Testis (tissue), 3 donors: ENCODE measurements around the gene UPF1. TPM values are rescaled to one million over a fixed set of nuclear protein-coding genes. Genes with fewer than 3 reads are reported as not detected.

Experiments
- DNase-seq: peaks from one replicate; pipeline ENCODE4 v3.0.0-alpha.2; 2019
- H3K27ac ChIP-seq, 2 donors: fragments of 200-600 bp; sonication (generic); one replicate each; pipeline ENCODE4 v1.5.1; 2019
- H3K27me3 ChIP-seq: fragments of 200-600 bp; sonication (generic); one replicate; pipeline ENCODE4 v1.5.1; 2019
- H3K36me3 ChIP-seq: fragments of 200-600 bp; sonication (generic); one replicate; pipeline ENCODE4 v1.5.1; 2017; ENCODE audit warnings: low read depth; ENCODE audit errors: missing control alignments
- H3K4me1 ChIP-seq: fragments of 200-600 bp; sonication (generic); one replicate; pipeline ENCODE4 v1.5.1; 2019
- H3K4me3 ChIP-seq, 2 donors: fragments of 200-600 bp; sonication (generic); one replicate each; pipeline ENCODE4 v1.5.1; 2017 to 2019
- H3K9me3 ChIP-seq: fragments of 200-600 bp; sonication (generic); one replicate; pipeline ENCODE4 v1.5.1; 2017
- POLR2A ChIP-seq: fragments of 450-650 bp; IDR thresholded peaks from one replicate; pipeline ENCODE4 v1.6.1; 2017; ENCODE audit warnings: antibody characterized with exemption, mild to moderate bottlenecking, moderate library complexity
- WGBS, 2 donors: methylation state at CpG; one replicate each; pipeline ENCODE4 v1.1.5; 2018; 5-methylcytosine and 5-hydroxymethylcytosine counted together
- intact Hi-C: fragments of 100-400 bp; cut with DNase I; formaldehyde crosslinking; loops from one replicate; pipeline ENCODE4 v1.15.1; 2023; ENCODE audit warnings: low total_unique reads
- polyA plus RNA-seq: library from polyadenylated mRNA; stranded (reverse); fragments of 350-450 nt; fragmentation: Illumina TruSeq; extraction: RNeasy Lipid Tissue Mini Kit (QIAGEN cat#74804); gene quantifications from one replicate; pipeline ENCODE4 v1.2.3, GENCODE V29; 2014; ENCODE audit warnings: low read depth, low replicate concordance; ENCODE audit not compliant: insufficient read depth
- total RNA-seq, 2 donors: library from RNA; depleted of rRNA; stranded (reverse); fragments of >200 nt; gene quantifications; one replicate each; pipeline ENCODE4 v1.2.3, GENCODE V29; 2016
- TF ChIP-seq, protein P1 (sequence below), 3 experiments: fragments of 450-650 bp in 2 of 3; fragments of 200-600 bp in 1 of 3; sonication (generic) in 1 of 3; IDR thresholded peaks; one replicate each; pipeline ENCODE4 v1.5.1; 2016 to 2019; ENCODE audit warnings: antibody characterized with exemption in 3 of 3, mild to moderate bottlenecking in 2 of 3, moderate library complexity in 1 of 3

Gene UPF1
- total and polyA plus RNA-seq, 3 donors from 2014 or later, result 99.0 to 188 (median 176) TPM

DNA sequence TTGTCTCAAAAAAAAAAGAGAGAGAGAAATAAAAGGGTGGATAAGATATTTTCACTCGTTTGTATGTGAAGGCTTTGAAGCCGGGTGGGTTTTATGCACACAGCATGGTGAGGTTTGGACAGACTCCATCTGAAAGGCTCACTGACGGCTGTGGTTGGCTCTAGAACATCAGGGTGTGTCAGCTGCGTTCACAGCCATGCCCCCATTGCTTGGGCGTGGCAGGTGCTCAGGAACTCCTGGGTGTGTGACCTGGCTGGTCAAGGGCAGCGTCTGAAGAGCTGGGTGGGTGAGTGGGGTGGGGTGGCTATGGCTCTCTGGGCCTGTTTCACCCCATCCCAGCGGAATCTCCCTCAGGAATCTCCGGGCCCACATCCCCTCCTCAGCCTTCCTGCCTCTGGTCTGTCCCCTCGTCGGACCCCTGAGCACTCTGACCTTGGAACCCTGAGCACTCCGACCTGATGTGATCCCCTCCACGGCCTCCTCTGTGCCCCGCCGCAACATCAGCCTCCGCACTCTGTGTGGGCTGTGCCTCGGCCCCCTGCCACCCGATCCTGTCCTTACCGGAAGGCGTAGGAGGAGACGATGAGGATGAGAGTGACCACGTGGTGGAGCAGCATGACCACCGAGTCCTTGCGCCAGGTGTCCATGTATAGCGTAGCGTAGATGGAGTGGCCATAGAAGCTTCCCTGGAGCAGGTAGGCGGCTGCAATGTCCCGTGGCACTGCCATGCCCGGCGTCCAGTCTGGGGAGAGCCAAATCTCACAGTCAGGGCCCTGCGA, 52.0 kb downstream of the UPF1 start:
- 72 to 85% methylated on average over 30 of the region's 30 CpGs for WGBS, 2 donors
- intact Hi-C loops, result no loop called here
- H3K36me3 ChIP-seq, result no peaks in the 10 kb centered on the region

DNA sequence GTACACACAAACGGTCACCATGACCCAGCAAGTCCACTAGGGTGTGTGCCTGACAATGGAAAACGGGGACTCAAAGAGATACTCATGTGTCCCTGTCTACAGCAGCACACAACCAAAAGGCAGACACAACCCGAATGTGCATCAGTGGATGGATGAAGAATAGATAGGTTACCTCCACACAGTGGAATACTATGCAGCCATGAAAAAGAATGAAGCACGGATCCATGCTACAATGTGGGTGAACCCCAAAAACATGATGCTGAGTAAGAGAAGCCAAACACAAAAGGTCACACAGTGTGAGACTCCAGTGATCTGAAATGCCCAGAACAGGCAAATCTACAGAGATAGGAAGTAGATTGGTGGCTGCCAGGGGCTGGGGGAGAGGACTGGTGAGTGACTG, 55.2 kb downstream of the UPF1 start:
- WGBS, 2 donors, result 90 to 94% methylated on average over 4 of the region's 4 CpGs
- Histone ChIP-seq H3K27ac (no peak overlapping the region), H3K4me1 (no peaks in the 10 kb centered on the region), H3K27me3 (no peaks in the 10 kb centered on the region), H3K9me3 (no peaks in the 10 kb centered on the region), H3K4me3 (no peak overlapping the region), H3K36me3 (no peaks in the 10 kb centered on the region)
- no peak for DNase-seq
- intact Hi-C loops, result no loop called here
- TF ChIP-seq POLR2A, result no peak
- TF ChIP-seq, protein P1, sequence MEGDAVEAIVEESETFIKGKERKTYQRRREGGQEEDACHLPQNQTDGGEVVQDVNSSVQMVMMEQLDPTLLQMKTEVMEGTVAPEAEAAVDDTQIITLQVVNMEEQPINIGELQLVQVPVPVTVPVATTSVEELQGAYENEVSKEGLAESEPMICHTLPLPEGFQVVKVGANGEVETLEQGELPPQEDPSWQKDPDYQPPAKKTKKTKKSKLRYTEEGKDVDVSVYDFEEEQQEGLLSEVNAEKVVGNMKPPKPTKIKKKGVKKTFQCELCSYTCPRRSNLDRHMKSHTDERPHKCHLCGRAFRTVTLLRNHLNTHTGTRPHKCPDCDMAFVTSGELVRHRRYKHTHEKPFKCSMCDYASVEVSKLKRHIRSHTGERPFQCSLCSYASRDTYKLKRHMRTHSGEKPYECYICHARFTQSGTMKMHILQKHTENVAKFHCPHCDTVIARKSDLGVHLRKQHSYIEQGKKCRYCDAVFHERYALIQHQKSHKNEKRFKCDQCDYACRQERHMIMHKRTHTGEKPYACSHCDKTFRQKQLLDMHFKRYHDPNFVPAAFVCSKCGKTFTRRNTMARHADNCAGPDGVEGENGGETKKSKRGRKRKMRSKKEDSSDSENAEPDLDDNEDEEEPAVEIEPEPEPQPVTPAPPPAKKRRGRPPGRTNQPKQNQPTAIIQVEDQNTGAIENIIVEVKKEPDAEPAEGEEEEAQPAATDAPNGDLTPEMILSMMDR (IDR thresholded peaks at IDR 0.05), result no peak

More for the DNA sequence above, 52.0 kb downstream of the UPF1 start:
- no peak overlapping the region for H3K27ac ChIP-seq
- H3K9me3 ChIP-seq, result no peaks in the 10 kb centered on the region
- no peak overlapping the region for H3K4me3 ChIP-seq
- H3K4me1 ChIP-seq, result no peaks in the 10 kb centered on the region
- H3K27me3 ChIP-seq, result no peaks in the 10 kb centered on the region
- TF ChIP-seq POLR2A, result no peak
- TF ChIP-seq, protein P1 (IDR thresholded peaks at IDR 0.05), result no peak
- DNase-seq, result no peak

DNA sequence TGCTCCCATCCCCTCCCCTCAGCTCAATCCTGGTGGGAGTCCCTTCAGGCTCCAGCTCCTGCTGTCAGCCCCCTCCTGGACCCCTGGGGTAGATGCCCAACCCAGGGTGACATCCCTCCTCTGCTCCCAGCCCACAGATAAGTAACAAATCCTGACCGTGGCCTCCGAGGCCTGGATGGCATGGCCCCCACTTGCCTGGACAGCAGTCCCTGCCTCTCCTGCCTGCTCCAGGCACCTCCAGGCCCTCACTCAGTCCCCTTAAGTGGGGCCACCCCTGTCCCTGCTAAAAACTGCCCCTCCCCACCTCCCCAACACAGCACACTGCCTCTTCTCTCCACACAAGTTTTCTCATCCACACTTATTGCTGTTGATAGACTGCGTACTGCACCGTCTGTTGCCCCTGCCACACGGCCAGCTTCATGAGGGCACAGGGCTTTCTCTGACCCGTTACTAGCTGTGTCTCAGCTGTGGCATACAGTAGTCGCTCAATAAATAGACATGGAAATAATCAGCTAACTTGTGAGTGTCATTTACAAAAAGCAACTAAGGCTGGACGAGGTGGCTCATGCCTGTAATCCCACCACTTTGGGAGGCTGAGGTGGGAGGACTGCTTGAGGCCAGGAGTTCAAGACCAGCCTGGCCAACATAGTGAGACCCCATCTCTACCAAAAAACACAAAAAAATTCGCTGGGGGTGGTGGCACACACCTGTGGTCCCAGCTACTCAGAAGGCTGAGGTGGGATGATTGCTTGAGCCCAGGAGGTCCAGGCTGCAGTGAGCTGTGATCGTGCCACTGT, 58.4 kb downstream of the UPF1 start:
- H3K4me3 ChIP-seq, result no peak overlapping the region
- no peaks in the 10 kb centered on the region for H3K9me3 ChIP-seq
- peaks cover 9% of the 10 kb centered on the region for H3K4me1 ChIP-seq
- TF ChIP-seq POLR2A, result no peak
- TF ChIP-seq, protein P1 (IDR thresholded peaks at IDR 0.05), result no peak
- H3K27me3 ChIP-seq, result no peaks in the 10 kb centered on the region
- no peak for DNase-seq
- H3K27ac ChIP-seq, result no peak overlapping the region
- no peaks in the 10 kb centered on the region for H3K36me3 ChIP-seq
- 85 to 88% methylated on average over 10 of the region's 10 CpGs for WGBS, 2 donors
- intact Hi-C loops, result no loop called here

DNA sequence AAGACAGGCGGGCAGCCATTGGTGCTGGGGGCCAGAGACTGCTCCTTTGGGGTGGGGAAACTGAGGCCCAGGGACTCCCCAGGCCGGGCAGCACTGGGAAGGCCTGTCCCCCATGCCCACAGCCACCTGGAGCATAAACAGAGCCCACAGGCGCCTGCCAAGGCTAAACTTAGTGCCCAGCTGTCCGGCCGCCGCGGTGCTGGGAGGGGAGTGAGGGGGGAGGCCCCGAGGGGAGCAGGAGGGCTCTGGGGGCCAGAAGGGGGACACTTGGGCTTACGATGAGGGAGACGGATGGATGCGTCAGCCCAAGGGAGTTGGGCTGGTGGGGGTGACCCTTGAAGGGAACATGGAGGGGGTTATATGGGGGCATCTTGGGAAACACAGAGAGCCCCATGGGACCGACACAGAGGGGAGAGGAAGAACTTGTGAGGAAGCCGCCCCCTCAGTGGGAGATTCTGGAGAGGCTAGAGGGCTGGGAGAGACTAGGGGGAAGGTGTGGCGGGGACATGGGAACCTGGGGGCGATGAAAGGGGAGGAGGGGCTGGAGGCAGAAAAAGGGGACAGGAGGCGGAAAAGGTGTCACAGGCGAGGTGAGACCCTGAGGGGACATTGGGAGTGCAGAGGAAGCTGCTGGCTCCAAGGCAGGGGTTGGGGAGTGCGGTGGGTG, 62.0 kb downstream of the UPF1 start:
- WGBS, 2 donors, result 53 to 54% methylated on average over 12 to 18 of the region's 18 CpGs
- Histone ChIP-seq H3K4me3 (no peak overlapping the region), H3K4me1 (peaks cover 20% of the 10 kb centered on the region), H3K27ac (no peak overlapping the region), H3K9me3 (no peaks in the 10 kb centered on the region), H3K36me3 (no peaks in the 10 kb centered on the region), H3K27me3 (no peaks in the 10 kb centered on the region)
- intact Hi-C loops, result no loop called here
- no peak for DNase-seq
- TF ChIP-seq, protein P1 (IDR thresholded peaks at IDR 0.05), result no peak
- TF ChIP-seq POLR2A, result no peak
